ENCODE results near the gene NFATC2.

The NFATC2 gene

DNA sequence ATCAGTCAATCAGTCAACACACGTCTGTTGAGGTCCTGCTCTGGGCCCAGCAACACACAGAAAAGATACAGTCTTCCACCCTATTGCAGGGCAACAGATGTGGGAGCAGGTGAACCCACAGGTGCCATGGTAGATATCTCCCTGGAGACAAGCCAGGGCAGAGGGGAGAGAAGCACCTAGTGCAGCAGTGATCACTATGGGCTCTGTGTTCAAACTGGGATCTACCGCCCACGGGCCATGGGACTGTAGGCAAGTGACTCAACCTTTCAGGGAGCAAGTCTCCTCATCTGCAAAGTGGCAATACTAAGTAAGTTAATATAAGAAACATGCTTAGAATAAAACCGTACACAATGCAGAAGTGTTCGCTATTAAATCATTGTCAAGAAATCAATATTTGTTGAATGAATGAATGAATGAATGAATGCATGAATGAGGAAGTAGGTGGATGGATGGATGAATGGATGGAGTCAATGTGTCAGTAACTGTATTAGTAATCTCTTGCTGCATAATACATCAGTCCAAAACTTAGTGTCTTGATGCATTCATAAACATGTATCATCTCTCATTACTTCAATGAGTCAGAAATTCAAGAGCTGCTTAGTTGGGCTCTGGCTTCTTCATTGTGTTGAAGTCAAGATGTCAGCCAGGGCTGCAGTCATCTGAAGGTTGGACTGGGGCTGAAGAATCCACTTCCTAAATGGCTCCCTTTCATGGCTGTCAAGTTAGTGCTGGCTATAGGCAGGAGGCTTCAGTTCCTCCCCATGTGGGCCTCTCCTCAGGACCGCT is 31.9 kb upstream of the NFATC2 start:
- TF ChIP-seq ZNF202 (tag by site-specific recombination; IDR thresholded peaks at IDR 0.05; ENCODE audit: borderline replicate concordance) = no peak
- TF ChIP-seq SETDB1 (IDR thresholded peaks at IDR 0.05; ENCODE audit: insufficient read length, low read length) = peak; percentile 46
- Histone ChIP-seq H3K36me3 (ENCODE audit: control insufficient read depth in 2 of 2, insufficient read depth in 1 of 2, low read length in 2 of 2) (no peaks in the 10 kb centered on the region), H3K4me1 (ENCODE audit: control insufficient read depth, insufficient read depth, low read length) (no peaks in the 10 kb centered on the region), H3K4me3 (ENCODE audit: low read depth, low read length) (no peak overlapping the region), H3K27ac (ENCODE audit: extremely low read depth, low read depth, low read length) (no peak overlapping the region), H3K9me3 (ENCODE audit: control insufficient read depth, insufficient read depth, low read depth, low read length) (no peaks in the 10 kb centered on the region)
- CTCF ChIA-PET = interaction anchor here (0.6 to 1.3 kb wide), 4 partner anchors 20 to 322 kb away, joined by 3 to 4 read pairs (median 4); no protein-coding TSS in a partner anchor
- POLR2A ChIA-PET = no interaction called here

DNA sequence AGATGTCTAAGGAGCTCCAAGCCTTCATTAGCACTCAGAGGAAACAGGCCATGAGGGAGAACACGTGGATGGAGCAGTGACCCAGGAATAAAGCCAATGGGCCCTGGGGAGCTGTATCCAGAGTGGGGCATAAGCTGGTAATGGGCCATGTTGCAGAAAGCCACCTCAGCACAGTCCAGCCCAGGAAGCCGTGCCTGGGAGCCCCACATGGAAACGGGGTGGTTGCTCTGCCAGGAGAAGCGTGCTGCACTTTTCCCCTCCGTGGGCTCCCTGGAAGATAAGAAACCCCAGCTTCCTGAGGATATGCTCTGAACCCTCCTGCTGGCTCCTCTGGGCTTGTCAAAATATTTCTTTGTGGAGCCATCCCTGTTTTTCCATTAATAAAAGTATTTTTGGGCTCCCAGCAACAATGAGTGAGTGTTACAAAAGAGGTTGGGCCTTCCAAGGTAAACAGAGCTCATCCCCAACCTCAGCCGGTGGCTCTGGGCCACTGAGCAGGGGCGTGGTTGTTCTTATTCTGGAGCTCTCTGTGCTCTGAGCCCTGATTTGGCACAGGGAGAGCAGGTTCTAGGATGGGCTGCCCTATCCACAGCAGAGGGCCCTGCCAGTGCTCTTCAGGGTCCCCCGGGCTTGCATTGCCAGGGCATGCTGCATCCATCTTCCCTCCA is 31.2 kb upstream of the NFATC2 start:
- CTCF ChIA-PET = interaction anchor here (0.6 to 1.4 kb wide), 3 partner anchors 26 to 32 kb away, joined by 3 to 4 read pairs (median 4); partner anchors contain the start of gene NFATC2
- Histone ChIP-seq H3K4me3 (ENCODE audit: low read depth, low read length) (no peak overlapping the region), H3K9me3 (ENCODE audit: control insufficient read depth, insufficient read depth, low read depth, low read length) (no peaks in the 10 kb centered on the region), H3K36me3 (ENCODE audit: control insufficient read depth in 2 of 2, insufficient read depth in 1 of 2, low read length in 2 of 2) (no peaks in the 10 kb centered on the region), H3K27ac (ENCODE audit: extremely low read depth, low read depth, low read length) (no peak overlapping the region), H3K4me1 (ENCODE audit: control insufficient read depth, insufficient read depth, low read length) (no peaks in the 10 kb centered on the region)
- TF ChIP-seq WT1 (tag by site-specific recombination; IDR thresholded peaks at IDR 0.05) = no peak
- no peak for TF ChIP-seq ZNF660 (tag by site-specific recombination; IDR thresholded peaks at IDR 0.05)
- TF ChIP-seq ZNF510 (tag by site-specific recombination; IDR thresholded peaks at IDR 0.05; ENCODE audit: insufficient replicate concordance) = no peak
- no peak for TF ChIP-seq ZNF548 (tag by site-specific recombination; IDR thresholded peaks at IDR 0.05)
- TF ChIP-seq MEIS1 (CRISPR knock-in tag; IDR thresholded peaks at IDR 0.05; ENCODE audit: borderline replicate concordance) = no peak
- TF ChIP-seq, protein P1, sequence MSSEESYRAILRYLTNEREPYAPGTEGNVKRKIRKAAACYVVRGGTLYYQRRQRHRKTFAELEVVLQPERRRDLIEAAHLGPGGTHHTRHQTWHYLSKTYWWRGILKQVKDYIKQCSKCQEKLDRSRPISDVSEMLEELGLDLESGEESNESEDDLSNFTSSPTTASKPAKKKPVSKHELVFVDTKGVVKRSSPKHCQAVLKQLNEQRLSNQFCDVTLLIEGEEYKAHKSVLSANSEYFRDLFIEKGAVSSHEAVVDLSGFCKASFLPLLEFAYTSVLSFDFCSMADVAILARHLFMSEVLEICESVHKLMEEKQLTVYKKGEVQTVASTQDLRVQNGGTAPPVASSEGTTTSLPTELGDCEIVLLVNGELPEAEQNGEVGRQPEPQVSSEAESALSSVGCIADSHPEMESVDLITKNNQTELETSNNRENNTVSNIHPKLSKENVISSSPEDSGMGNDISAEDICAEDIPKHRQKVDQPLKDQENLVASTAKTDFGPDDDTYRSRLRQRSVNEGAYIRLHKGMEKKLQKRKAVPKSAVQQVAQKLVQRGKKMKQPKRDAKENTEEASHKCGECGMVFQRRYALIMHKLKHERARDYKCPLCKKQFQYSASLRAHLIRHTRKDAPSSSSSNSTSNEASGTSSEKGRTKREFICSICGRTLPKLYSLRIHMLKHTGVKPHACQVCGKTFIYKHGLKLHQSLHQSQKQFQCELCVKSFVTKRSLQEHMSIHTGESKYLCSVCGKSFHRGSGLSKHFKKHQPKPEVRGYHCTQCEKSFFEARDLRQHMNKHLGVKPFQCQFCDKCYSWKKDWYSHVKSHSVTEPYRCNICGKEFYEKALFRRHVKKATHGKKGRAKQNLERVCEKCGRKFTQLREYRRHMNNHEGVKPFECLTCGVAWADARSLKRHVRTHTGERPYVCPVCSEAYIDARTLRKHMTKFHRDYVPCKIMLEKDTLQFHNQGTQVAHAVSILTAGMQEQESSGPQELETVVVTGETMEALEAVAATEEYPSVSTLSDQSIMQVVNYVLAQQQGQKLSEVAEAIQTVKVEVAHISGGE (tag by site-specific recombination; conservative IDR thresholded peaks at IDR 0.05; ENCODE audit: low read depth) = no peak
- no peak for TF ChIP-seq ZNF843 (tag by site-specific recombination; IDR thresholded peaks at IDR 0.05)
- POLR2A ChIA-PET = no interaction called here

DNA sequence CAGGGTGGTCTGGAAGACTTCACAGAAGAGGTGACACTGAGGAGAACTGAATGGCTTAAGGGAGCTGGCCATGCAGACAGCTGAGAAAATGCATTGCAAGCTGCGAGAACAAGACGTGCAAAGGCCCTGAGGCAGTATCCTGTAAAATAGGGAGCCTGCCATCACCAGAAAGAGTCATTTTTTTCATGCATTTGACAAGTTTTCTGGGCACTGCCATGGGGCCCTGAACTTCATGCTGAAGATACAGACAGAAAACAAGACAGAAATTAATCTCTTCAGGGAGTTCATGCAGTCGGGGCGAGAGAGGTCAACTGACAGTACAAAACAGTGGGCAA is 28.9 kb upstream of the NFATC2 start:
- Histone ChIP-seq H3K4me3 (ENCODE audit: low read depth, low read length) (no peak overlapping the region), H3K36me3 (ENCODE audit: control insufficient read depth in 2 of 2, insufficient read depth in 1 of 2, low read length in 2 of 2) (no peaks in the 10 kb centered on the region), H3K27ac (ENCODE audit: extremely low read depth, low read depth, low read length) (no peak overlapping the region), H3K4me1 (ENCODE audit: control insufficient read depth, insufficient read depth, low read length) (no peaks in the 10 kb centered on the region), H3K9me3 (ENCODE audit: control insufficient read depth, insufficient read depth, low read depth, low read length) (no peaks in the 10 kb centered on the region)
- TF ChIP-seq ZNF623 (tag by site-specific recombination; IDR thresholded peaks at IDR 0.05) = peak; percentile 92
- TF ChIP-seq, protein P2, sequence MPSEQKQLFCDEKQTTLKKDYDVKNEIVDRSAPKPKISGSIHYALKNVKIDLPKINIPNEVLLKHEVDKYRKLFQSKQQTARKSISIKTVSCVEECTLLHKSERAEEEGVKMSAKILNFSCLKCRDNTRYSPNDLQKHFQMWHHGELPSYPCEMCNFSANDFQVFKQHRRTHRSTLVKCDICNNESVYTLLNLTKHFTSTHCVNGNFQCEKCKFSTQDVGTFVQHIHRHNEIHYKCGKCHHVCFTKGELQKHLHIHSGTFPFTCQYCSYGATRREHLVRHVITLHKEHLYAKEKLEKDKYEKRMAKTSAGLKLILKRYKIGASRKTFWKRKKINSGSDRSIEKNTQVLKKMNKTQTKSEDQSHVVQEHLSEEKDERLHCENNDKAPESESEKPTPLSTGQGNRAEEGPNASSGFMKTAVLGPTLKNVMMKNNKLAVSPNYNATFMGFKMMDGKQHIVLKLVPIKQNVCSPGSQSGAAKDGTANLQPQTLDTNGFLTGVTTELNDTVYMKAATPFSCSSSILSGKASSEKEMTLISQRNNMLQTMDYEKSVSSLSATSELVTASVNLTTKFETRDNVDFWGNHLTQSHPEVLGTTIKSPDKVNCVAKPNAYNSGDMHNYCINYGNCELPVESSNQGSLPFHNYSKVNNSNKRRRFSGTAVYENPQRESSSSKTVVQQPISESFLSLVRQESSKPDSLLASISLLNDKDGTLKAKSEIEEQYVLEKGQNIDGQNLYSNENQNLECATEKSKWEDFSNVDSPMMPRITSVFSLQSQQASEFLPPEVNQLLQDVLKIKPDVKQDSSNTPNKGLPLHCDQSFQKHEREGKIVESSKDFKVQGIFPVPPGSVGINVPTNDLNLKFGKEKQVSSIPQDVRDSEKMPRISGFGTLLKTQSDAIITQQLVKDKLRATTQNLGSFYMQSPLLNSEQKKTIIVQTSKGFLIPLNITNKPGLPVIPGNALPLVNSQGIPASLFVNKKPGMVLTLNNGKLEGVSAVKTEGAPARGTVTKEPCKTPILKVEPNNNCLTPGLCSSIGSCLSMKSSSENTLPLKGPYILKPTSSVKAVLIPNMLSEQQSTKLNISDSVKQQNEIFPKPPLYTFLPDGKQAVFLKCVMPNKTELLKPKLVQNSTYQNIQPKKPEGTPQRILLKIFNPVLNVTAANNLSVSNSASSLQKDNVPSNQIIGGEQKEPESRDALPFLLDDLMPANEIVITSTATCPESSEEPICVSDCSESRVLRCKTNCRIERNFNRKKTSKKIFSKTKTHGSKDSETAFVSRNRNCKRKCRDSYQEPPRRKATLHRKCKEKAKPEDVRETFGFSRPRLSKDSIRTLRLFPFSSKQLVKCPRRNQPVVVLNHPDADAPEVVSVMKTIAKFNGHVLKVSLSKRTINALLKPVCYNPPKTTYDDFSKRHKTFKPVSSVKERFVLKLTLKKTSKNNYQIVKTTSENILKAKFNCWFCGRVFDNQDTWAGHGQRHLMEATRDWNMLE (tag by site-specific recombination; conservative IDR thresholded peaks at IDR 0.05; ENCODE audit: low read depth) = no peak
- TF ChIP-seq ZFP69B (tag by site-specific recombination; IDR thresholded peaks at IDR 0.05) = no peak
- no peak for TF ChIP-seq ZNF37A (tag by site-specific recombination; IDR thresholded peaks at IDR 0.05)
- ChIA-PET CTCF (no interaction called here), POLR2A (no interaction called here)

Data from HEK293 (cell line).